Activated naive CD4-positive, alpha-beta T cell treated with Interleukin-2 at 50 U/mL for 16 hours (primary cell): ENCODE data around the gene DNAAF5.

Experiments
- DNase-seq: peaks from one replicate; pipeline ENCODE4 v3.0.0-alpha.2; 2020

Gene DNAAF5

DNA sequence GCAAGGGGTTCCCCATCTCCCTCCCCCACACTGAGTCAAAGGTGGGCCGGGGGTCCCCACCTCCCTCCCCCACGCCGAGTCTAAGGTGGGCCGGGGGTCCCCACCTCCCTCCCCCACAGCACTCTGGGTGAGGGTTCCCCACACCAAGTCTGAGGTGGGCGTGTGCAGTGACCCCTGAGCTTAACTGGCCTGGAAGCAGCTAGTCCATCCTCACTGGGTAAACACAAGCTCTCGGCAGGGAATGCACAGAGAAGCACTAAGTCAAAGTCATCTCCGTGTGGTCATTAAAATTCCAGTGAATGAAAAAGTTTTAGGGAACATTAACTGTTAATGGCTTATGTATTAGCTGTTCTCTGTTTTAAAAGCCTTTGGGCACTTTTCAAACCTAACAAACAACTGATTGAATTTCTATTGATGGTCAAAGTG, 44.3 kb downstream of the DNAAF5 start:
- no peak for DNase-seq

DNA sequence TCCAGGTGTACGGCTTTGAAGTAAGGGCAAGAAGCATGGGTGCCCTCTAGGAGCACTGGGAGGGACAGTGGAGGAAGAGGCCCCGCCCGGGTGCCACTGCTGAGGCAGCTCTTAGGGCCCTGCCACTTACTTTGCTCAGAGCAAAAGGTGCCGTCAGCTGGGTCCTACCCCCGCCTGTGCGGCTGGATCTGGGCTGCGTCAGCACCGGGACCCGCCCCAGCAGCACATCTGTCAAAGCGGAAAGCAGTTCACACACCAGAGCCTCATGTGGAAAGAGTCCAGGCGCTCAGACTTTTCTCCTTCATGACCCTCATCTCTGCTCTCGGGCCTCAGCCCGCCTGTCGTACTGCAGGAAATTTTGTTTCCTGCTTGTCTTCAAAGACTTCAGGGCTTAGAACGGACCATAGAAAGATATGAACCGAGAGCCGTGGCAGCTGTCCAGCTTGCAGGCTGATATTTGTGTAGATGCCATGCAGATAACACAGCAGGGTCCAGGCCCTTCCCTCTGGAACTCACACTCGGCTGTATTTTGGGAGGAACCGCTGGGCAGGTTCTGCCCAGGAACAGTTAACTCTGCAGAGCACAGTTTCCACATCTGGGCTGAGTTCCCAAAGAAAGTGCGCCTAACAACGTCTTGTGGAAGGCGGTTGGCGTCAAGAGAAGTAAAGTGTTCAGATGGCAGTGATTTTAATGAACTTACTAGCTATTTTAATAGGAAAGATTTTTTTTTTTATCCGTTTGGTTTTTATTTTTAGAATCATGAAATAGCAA, 44.9 kb downstream of the DNAAF5 start:
- DNase-seq, result no peak

DNA sequence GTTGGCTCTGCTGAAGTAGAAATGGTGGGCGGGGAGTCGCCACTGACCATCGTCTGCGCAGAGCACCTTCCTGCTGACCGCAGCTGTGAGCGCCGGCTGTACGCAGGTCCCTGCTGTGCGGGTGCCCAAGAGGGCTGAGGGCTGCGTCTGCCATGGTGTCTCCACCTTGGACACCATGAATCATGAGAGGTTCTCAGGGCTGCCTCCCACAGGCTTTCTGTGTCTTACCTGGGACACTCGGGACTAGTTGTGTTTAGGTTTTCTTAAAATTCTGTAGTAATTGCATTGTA, 45.5 kb downstream of the DNAAF5 start:
- no peak for DNase-seq

DNA sequence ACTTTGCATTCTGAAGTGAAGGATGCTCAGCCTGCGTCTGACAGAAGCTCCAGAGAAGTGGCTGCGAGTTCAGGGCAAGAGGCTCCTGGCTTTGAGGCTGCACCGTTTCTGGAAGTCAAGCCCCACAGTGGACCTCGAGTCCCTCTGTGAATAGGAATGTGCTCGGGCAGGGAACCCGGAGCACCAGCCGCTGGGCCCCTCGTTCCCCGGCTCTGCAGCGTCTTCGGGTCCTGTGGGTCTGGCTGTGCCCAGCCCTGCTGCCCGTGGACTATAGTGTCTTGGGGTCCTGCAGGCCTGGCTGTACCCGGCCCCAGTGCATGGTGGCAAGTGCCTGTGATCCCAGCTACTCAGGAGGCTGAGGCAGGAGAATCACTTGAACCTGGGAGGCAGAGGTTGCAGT, 45.9 kb downstream of the DNAAF5 start:
- no peak for DNase-seq

DNA sequence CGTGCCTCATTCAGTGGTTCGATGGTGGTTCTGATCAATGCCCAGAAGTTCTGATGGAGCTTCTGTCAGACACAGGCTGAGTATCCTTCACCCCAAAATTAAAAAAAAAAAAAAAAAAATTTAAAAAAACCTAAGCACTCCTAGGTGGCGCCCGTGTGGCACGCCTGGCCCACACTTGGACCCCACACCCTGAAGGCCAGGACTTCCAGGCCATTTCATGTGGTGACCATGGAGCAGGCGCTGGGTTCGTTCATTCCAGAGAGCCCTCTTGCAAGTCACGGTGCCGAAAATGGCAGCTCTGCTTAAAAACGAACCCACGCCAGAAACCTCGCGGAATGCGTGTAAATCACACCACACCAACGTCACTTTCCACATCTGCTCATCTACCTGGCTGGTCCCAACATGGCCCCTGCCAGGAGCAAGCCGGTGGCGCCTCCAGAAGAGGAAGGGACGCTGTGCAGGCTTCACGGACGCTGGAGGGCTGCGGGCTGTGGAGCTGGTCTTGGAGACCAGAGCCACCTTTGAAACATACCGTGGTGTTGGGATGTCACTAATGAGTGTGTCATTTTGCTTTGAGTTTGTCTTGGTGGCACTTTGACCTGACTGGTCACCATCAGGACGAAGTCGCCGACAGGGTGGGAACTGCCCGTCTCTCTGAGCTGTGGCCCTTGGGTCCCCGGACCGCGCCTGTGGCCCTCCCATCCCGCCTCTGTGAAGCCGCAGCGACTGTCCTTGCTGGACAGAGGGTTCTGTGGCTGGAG, 46.5 kb downstream of the DNAAF5 start:
- no peak for DNase-seq

DNA sequence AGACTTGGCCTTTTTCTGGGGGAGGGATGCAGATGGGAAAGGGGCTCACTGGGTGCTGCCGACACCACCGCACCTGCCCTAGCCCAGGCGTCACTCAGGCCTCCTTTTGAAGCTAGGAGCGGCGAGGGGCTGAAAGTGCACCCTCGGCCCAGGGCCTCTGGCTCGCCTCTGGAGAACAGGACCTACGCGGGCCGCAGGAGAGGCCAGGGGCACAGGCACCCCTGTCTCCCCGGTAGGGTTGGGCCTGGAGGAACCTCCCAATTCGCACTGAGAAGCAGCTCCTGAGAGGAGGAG, 47.1 kb downstream of the DNAAF5 start:
- no peak for DNase-seq

DNA sequence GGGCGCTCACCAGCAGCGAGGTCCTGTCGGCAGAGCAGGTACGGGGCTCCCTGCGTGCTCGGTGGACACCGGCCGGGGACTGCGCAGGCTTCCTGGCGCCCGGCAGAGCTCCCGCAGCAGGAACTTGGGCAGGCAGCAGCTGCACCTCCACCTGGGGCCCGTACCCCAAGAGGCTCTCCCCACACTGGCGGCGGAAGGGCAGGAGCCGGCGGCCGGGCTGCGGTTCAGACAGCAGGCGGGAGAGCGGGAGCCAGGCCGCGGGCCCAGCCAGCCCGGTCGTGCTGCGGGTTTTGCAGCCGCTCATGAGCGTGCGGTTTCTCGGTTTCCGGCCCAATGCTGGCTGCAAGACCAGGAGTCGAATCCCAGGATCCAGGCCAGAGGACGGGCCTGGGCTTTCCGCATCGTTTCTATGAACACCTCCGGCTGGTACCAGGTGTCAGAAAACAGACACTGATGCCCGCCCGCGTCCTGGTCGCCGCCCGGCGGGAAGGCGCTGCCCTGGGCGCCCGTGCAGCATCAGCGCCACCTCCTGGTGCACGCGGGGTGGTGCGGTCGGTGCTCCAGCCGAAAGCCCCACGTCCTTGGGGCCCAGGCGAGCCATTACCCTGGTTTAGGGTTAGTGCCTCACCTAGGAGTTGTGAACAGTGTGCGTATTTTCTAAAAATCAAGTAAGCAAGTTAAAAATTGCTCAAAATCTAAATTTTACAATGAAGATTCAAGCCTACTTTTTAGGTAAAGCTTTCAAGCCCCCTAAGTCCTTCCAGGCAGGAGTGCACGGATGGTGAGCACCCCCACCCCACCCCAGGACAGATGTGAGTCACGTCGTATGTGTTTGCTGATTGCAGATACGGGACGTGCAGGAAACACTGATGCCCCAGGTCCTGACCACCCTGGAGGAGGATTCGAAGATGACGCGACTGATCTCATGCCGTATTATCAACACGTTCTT, 47.9 kb downstream of the DNAAF5 start:
- peak; percentile 71 for DNase-seq

DNA sequence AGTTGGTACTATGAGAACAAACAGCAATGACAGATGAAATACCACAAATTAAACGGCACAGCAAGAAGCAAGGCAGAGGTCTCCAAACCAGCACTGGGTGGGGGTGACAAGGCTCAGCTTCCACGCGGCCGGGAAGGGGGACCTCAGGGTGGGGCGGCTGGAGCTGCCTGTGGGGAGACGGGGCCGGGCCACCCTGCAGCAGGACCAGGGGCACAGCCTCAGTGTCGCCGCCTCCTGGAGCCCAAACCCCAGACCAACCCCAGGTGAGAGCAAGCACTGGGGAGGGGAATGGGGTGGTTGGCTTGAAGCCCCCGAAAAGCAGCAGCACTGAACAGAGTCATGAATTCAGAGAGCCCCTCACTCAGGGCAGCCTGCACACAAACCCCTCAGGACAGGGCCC, 49.9 kb downstream of the DNAAF5 start:
- DNase-seq, result no peak

DNA sequence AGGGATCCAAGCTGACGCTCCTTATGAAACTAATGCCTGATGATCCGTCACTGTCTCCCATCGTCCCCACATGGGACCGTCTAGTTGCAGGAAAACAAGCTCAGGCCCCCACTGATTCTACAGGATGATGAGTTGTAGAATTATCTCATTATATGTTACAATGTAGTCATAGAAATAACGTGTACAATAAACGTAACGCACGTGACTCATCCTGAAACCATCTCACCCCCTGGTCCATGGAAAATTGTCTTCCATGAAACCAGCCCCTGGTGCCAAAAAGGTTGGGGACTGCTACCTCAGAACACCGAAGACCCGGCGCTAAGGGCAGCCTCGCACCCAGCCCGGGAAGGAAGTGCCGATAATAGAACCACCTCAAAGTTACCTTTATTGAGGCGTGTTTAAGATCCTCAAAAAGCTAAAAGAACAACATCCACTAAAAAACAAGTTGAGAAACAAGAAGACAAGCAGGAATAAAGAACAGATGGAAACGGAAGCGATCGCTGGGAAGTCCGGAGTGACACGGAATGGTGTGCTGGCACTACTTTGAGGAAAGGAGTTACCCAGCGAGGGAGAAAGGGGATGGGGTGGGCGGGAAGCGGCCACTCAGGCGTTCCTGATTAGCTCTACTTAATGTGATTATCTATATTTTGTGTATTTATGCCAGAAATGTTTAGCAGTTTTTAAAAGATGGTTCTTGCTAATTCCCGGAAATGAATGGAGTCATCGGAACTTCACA, 50.7 kb downstream of the DNAAF5 start:
- DNase-seq, result no peak

DNA sequence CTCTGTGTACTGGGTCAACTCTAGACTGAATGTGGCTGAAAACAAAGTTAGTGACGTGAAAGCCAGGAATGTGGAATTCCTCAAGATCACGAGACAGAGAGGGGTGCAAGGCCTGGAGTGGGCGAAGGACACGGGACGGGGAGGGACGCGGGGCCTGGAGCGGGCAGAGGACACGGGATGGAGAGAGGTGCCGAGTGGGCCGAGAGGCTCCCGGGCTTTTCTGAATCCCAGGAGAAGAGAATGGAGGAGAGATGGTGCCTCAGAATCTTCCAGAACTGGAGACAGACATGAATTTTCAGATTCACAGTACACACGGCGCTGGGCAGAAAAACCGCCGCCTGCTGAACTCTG, 51.2 kb downstream of the DNAAF5 start:
- no peak for DNase-seq

DNA sequence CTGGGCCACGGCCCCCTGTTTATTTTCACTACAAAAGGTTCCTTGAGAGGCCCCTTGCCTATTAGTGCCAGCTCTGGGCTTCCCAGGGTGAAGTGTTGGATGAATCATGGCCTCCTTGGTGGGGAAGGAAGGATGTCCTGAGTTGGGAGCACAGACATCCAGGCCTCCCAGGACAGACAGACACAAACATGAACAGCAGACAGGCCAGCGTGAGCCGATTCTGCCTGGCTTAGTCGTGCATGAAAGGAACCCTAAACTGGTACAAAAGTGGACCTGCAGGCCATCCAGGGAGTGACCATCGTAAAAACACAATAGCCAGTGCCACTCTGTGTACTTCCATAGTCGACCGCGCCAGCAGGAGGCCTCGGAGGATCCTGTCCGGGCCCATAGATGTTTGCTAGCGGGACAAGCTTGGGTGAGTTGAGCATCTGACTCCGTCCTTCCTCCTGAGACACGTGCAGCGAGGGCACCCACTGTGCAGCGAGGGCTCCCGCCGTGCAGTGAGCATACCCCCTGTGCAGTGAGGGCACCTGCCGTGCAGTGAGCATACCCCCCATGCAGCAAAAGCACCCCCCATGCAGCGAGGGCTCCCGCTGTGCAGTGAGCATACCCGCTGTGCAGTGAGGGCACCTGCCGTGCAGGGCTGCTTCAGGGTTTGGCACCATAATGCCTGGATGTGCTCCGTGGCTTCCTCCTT, 51.9 kb downstream of the DNAAF5 start:
- no peak for DNase-seq

DNA sequence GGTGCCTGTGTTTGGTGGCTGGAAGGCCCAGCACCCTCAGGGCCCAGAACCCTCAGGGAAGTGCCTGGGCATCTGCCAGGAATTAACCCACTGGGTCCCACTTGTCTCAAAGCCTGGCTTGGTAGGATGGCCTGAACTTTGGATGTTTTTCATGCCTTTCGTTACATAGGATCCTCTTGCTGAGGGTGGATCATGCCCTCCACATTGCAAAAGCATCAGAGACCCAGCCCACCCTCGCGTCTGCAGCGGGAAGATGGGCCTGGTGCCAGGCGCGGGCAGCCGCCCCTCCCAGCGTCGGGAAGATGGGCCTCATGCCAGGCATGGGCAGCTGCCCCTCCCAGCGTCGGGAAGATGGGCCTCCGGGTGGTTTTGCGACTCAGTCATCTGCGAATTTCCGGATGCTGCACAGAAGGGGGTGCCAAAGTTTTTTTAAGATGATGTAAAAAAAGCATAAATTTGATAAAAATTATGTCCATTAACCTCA, 52.5 kb downstream of the DNAAF5 start:
- DNase-seq, result no peak

DNA sequence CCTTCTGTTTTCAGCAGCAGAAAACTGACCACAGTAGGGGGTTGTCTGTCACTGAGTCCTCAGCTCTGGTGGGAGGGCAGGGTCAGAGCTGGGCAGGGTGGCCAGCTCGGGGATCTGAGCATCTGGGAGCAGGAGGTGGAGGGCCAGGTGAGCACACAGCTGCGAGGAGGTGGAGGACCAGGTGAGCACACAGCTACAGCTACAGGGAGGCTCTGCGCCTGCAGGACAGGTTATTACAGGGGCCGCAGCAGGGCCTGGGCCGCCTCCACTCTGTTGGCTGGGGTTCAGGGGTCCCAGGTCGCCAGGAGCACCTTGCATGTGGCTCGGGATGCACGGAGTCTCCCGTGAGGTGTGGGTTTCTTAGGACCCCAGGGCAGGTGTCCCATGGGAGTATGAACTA, 53.0 kb downstream of the DNAAF5 start:
- DNase-seq, result no peak

DNA sequence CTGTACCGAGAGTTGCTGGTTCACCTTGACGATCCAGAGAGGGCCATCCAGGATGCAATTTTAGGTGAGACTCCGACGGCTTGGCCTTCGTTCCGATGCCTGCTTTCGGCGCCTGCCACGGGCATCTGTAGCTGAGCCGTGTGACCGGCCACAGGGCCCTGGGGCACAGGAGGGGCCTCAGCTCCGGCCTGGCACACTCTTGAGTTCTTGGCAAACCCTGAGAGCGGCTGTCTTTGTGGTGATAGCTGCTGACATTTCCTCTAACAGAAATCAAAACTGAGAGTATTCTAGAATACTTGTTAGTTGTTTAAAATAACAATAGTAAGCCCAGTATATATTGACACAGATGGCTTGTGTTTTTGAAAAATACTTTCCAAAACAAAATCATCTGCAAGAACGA, 53.6 kb downstream of the DNAAF5 start:
- no peak for DNase-seq

DNA sequence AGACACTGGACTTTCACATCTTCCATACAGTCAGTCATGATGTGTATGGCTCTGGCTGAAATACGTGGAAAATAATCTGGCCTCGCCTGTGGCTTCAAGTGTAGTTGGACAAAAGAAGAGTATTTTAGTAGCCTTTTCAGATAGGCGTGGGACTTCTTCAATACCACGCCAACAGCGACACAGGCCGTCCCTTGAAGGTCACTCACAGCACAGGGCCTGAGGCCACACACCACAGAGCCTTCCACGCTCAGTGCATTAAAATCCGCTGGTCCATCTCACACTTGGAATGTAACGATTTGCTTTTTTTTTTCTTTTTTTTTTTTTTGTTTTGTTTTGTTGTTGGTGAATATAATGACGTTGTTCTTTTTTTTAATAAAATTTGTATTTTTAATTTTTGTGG, 54.0 kb downstream of the DNAAF5 start:
- no peak for DNase-seq

DNA sequence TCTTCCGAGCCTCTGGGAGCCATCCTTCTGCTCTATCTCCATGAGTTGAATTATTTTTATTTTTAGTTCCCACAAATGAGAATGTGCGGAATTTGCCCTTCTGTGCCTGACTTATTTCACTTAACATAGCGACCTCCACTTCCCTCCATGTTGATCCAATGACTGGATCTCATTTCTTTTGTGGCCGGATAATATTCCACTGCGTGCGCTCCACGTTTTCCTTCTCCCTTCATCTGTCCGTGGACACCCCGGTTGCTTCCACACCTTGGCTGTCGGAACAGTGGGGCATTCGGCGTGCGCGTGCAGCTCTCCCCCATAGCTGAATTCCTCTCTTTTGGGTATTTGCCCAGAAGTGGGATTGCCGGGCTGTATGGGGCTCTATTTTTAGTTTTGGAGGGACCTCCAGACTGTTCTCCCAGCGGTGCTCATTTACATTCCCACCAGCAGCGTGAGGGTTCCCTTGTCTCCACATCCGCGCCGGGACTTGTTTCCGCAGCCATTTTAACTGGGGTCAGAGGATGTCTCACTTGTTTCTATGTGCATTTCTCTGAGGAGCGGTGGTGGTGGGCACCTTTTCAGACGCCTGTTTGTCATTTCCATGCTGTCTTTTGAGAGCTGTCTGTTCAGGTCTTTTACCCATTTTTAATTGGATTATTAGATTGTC, 54.8 kb downstream of the DNAAF5 start:
- DNase-seq, result no peak

DNA sequence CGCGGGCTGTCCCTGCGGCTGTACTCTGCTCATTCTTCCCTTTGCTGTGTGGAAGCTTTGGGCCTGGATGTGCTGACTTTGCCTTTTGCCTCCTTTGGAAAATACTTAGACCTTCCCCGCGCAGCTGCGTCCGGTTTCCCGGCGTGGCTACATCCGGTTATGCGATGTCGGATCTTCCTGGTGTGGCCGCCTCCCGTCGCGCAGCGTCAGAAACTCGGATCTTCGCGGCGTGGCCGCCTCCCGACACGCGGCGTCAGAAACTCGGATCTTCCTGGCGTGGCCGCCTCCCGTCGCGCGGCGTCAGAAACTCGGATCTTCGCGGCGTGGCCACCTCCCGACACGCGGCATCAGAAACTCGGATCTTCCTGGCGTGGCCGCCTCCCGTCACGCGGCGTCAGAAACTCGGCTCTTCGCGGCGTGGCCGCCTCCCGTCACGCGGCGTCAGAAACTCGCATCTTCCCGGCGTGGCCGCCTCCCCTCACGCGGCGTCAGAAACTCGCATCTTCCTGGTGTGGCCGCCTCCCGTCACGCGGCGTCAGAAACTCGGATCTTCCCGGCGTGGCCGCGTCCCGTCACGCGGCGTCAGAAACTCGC, 55.5 kb downstream of the DNAAF5 start:
- no peak for DNase-seq

DNA sequence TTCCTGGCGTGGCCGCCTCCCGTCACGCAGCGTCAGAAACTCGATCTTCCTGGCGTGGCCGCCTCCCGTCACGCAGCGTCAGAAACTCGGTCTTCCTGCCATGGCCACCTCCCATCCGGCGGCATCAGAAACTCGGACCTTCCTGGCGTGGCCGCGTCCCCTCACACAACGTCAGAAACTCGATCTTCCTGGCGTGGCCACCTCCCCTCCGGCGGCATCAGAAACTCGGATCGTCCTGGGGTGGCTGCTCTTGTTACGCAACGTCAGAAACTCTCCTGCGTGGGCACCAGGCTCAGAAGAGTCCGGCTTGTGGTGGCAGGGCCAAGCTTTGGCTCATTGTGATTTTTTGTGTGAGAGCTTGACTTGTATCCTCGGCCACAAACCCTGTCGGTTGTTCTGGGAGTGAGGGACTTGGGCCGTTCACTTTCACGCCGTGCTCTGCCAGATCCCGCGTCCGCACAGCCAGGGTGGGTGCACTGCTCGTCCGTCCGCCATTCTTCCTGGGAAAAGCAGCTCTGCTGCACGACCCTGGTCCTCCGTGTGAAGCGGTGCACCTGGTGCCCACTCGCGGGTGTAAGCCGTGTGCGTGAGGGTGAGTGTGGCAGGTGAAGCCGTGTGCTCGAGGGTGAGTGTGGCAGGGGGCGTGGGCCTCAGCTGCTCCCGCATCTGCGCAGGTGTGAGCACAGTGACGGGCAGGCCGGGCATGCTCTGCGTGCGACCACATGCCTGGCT, 56.4 kb downstream of the DNAAF5 start:
- DNase-seq, result no peak

DNA sequence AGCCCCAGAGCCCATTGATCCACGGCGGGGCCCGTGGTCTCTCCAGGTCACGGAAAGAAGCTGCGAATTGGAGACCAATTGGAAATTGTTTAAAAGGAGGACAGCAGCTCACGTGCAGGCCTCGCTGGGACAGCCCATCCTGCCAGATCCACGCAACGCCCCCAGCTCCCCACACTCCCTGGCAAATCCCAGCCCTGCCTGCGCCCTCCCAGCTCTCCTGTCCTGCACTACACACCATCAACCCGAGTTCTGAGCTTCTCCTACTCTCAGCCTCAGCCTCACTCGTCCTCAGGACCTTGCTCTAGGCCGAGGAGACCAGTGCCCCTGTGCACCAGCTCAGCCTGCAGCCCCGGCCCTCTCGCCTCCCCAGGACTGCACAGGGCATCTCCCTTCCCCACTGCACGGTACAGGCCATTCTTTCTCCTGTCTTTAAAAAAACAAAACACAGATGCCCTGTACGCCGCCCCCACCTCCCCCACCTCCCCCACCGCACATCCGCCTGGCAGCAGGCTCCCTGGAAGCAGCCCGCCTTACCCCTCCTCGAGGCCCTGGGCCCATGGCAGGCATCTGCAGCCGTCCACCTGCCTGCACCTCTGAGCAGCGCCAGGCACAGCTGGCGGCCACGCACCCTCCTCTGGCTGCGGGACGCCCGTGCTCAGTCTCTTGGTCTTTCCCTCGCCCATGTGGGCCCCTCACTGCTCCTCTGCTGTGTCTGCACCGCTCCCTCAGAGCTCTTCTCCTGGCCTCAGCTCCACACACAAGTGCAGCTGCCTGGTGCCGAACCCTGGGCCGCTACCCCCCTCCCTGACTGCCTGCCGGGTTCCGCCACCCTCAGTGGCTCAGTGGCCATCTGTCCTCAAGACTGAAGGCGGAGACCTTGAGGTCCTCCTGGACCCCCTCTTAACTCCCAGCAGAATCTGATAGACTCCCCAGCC, 57.3 kb downstream of the DNAAF5 start:
- DNase-seq, result no peak

DNA sequence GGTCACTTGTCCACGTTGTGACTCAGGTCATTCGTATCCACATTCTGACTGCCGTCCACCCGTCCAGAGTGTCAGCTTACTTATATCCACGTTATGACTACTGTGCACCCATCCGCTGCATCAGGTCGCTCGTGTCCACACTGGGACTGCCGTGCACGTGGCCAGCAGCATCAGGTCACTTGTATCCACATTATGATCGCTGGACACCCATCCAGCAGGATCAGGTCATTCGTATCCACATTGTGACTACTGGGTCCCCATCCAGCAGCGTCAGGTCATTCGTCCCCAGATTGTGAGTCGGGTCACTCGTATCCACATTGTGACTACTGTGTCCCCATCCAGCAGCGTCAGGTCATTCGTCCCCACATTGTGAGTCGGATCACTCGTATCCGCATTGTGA, 58.5 kb downstream of the DNAAF5 start:
- DNase-seq, result no peak
